SK-N-DZ (cell line): ENCODE results near the gene IFI6. TPM values are rescaled to one million over a fixed set of nuclear protein-coding genes. Genes with fewer than 3 reads are reported as not detected.
A peak's percentile ranks its signal among the peaks of the same experiment; 100 is the strongest.
"Not testable (repeated sequence)": the region's sequence is repeated elsewhere in the genome, so short reads cannot be mapped to it uniquely, and the experiment has no call there.

ENCODE experiments used
- DNase-seq: peaks from one replicate; pipeline ENCODE4 v3.0.0-alpha.2; 2015; ENCODE audit warnings: low spot score
- polyA plus RNA-seq, 2 experiments: library from polyadenylated mRNA; depleted of rRNA; stranded (reverse); fragments of >200 nt; gene quantifications; 2 replicates each; pipeline ENCODE4 v1.2.3, GENCODE V29; 2014

The IFI6 gene, protein sequence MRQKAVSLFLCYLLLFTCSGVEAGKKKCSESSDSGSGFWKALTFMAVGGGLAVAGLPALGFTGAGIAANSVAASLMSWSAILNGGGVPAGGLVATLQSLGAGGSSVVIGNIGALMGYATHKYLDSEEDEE
- 1.6 and 4.4 TPM in 2 replicates for polyA plus RNA-seq (2014; cell fraction: cytosol; rRNA removed)
- polyA plus RNA-seq (2014; cell fraction: nucleus; rRNA removed) = 0.45 TPM in 1 of 2 replicates, not detected in the other

DNA sequence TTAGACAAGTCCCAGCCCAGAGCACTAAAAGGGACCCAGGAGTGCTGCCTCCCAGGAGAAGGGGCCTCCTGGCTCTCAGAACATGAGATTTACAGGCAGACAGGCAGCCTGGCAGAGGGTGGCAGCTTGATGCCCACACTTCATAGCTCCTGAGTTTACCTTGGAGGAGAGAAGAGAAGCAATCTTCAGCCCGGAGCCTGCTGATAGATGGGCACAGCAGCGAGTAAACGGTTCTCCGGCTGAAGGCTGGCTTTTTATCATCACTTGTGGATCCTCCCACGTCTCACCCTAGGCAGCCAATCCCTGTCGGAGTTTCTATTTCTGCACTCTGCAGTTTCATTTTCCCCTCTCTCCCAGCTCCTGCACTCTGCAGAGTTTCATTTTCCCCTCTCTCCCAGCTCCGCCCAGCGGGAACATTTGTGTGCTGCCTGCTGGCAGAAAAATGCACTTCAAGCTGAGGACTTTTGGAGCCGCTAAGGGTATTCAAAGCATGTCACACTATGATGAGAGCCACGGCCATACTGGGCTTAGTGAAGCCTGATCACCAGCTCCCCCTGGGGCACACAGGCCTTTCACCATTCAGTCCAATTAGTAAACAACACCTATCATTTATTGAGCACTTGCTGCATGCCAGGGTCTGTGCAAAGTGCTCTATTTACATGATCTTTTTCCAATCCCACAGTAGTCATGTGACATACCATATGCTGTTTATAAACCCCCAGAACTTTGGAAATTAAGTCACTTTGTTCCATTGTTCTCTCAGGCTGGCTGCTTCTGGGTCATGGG is at the start of gene IFI6:
Gene IFI6, minus strand, starts transcription at position 229 of the 786 bp plus-strand sequence. CDS start 2,878 bp downstream, outside the sequence.
- peak; percentile 85 for DNase-seq

DNA sequence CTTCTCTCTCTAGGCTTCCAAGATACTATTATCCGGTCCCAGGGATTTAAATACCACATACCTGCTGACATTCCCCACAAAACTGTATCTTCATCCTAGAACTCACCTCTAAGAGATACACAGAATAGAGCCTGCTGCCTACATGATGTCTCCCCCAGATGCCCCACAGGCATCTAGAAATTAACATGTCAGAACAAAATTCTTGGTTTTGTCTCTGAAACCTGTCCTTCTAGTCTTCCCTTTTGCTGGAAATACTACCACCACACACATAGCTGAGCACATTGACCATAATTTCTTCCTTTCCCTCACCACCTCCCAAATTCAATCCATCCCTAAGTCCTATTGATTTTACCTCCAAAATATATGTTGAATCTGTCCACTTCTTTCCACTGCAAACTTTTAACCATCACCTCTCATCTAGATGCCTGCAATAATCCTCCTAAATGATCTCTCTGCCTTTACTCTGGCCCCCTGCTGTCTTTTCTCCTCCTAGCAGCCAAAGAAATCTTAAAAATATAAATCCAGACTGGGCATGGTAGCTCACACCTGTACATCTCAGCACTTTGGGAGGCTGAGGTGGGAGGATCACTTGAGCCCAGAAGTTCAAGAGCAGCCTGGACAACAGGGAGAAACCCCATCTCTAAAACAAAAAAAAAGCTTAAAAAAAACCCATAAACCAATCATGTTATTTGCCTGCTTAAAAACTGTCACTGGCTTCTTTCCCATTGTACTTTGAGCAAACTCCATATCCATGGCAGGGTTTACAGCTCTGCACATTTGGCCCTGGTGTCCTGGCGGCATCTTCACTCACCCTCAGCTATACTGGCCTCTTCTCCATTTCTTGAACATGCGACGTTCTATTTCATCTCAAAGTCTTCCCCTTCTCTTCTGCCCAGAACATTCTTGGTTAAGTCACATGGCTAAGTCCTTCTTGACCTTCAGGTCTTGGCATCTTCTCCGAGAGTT is 47.6 kb upstream of the IFI6 start:
- no peak for DNase-seq

DNA sequence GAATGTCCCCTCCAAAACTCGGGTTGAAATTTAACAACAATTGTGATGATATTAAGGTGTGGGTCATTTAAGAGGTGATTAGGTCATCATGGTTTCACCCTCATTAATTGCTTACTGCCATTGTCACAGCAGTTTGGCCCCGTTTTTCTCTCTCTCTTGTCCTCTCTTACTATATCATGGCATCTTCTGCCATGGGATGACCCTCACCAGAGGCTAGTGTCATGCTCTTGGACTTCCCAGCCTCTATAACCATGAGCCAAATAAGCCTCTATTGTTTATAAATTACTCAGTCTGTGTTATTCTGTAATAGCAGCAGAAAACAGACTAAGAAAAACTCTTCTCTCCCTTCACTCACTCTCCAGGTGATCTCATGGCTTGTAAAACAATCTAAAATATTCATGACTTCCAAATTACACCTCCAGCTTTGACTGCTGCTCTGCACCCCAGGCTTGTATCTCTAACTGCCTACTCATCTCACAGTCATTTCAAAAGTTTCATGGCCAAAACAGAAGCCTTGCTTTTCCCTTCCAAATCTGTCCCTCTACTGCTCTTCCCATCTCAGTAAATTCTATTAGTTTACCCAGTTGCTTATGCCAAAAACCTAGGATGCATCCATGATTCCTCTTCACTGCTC is 44.4 kb upstream of the IFI6 start:
- DNase-seq = no peak

DNA sequence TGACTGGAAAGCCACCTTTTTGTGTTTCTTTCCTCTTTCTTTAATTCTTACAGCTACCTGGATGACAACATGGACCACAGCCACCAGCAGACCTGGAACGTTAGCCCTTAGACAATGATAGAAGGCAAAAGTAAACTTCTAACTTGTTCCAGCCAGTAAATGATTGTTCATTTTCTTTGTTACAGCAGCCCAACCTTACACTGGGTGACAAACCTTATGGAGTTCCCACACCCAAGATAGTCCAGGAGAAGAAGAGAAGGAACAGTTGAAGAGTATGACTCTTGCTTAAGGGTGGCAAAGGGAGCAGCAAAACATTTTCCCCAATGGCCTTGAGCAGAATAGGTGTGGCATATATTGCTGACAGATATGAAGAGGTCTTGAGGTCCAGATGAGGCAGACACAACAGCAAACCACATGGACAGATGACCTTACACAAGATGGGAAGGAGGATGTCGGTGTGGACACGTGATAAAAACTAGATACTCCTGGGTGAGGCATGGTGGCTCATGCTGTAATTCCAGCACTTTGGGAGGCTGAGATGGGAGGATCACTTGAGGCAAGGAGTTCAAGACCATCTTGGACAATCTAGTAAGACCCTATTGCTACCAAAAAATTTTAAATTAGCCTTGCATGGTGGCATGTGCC is 42.0 kb upstream of the IFI6 start:
- no peak for DNase-seq

DNA sequence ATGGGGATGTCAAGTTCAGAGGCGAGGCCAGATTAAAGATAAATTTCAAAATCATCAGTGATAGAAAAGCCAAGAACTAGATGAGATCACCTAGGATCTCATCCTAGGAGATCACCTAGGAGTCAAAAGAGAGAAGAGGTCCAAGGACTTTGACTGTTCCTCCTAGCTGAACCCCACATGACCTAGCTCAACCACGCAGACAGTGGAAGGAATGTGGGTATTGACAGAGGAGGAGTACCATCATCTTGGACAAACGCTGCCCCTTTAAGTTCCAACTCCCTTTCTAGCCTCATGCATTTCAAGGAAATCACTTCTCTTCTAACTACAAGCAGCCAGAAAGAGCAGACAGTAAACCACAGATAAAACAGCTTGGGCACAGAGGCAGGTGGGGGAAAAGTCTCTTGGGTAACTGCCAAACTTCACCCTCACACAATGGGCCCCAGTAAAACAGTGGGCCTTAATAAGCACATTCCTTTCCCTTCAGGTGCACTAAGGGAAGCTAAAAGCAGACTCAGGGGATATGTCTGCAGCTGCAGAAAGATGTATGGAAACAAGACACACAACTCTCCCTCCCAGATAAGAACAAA is 41.2 kb upstream of the IFI6 start:
- DNase-seq = no peak

DNA sequence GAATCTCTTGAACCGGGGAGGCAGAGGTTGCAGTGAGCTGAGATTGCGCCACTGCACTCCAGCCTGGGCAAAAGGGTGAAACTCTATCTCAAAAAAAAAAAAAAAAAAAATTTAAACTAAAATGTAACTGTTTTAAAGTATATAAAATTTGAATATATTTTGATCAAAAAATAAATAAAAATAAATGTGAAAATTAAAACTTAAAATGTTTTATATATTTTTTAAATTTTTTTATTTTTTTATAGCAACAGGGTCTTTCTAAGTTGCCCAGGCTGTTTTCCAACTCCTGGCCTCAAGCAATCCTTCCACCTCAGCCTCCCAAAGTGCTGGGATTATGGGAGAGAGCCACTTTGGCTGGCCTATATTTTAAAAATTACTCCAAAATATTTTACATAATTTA is 38.6 kb upstream of the IFI6 start:
- DNase-seq = no peak

DNA sequence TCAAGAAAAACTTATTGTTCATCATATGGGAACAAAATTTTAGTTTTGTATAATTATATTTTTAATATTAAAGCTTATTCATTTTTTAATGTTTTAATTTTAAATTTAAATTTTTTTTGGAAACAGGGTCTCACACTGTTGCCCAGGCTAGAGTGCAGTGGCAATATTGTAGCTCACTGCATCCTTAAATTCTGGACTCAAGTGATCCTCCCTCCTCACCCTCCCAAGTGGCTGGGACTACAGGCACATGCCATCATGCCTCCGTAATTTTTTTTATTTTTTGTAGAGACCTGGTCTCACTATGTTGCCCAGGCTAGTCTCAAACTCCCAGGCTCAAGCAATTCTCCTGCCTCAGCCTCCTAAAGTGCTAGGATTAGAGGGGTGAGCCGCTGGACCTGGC is 33.6 kb upstream of the IFI6 start:
- no peak for DNase-seq

DNA sequence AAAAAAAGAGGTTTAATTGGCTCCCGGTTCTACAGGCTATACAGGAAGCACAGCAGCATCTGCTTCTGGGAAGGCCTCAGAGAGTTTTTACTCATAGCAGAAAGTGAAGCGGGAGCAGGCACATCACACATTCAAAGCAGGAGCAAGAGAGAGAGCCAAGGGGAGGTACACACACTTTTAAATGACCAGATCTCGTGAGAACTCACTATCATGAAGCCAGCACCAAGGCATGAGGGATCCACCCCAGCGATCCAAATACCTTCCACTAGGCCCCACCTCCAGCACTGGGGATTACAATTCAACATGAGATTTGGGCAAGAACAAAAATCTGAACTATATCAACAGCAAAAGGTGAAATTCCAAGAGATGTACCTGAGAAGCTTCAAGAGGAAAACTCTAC is 33.0 kb upstream of the IFI6 start:
- no peak for DNase-seq

DNA sequence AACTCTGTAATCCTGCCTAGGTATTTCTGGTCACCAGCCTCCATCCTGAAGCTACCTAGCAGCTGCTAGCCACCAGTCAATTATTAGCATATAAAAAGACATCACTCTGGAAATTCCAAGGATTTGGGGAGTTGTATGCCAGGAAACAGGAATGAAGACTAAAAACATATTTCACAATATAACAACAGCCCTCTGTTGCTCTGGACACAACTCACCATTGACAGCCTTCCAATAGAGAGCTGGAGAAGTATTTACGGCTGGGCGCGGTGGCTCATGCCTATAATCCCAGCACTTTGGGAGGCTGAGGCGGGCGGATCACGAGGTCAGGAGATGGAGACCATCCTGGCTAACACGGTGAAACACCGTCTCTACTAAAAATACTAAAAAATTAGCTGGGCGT is 24.8 kb upstream of the IFI6 start:
- not testable (repeated sequence) for DNase-seq

DNA sequence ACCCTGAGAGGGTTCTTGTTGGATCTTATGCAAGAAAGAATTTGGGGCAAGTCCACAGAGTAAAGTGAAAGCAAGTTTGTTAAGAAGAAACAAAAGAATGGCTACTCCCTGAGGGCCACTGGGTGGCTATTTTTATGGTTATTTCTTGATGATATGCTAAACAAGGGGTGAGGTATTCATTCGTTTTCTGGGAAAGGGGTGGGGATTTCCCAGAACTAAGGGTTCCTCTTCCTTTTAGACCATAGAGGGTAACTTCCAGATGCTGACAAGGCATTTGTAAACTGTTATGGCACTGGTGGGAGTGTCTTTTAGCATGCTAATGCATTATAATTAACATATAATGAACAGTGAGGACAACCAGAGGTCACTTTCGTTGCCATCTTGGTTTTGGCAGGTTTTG is 18.2 kb upstream of the IFI6 start:
- DNase-seq = no peak

DNA sequence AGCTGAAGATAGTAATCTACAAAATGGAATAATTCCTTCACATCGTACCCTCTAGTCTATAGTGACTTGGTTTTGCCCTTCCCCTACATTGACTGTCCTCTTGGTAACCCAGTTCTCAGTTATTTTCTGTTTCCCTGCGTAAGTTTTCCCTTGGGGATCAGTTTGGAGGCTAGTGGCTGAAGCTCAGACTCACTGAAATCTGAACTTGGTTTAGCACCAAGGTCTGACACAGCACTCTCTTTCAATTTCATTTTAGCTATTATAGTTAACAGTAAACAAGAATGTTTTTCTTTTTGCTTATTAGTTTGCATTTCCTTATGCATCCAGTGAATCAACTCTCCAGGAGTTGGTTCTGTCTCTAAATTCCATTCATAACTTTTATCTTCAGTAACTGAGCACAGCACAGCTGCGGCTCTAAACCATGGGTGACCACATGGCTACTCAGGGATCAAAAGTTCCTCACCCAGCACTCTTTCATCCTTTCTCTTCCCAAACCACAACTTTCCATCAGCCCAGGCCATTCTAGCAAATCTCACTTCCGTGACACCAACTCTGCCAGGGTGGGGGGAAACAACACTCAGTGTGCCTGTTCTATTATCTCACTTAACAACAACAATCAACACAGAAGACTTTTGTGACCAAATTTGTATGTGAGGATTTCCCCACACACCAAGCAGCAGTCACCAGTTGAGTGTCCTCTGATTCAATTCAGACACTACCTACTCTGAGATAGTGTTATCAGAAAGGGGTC is 17.6 kb upstream of the IFI6 start:
- no peak for DNase-seq

DNA sequence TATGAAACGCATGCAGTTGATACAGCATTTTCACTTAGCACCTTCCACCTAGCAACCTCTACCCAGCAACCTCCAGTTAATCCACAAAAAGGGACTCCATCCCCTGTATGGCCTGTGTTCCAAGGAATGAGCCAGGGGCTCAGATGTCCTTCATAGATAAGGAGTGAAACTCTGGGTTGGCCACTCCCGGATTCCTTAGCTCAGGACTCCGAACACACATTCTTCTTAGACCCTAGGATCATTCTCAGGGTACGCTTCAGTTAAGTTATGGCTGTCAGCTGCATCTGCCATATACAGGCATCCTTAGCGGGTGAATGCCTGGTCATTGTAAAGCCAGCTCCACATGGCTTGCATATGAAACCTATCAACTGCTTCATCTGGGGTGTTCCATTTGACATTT is 15.9 kb upstream of the IFI6 start:
- no peak for DNase-seq

DNA sequence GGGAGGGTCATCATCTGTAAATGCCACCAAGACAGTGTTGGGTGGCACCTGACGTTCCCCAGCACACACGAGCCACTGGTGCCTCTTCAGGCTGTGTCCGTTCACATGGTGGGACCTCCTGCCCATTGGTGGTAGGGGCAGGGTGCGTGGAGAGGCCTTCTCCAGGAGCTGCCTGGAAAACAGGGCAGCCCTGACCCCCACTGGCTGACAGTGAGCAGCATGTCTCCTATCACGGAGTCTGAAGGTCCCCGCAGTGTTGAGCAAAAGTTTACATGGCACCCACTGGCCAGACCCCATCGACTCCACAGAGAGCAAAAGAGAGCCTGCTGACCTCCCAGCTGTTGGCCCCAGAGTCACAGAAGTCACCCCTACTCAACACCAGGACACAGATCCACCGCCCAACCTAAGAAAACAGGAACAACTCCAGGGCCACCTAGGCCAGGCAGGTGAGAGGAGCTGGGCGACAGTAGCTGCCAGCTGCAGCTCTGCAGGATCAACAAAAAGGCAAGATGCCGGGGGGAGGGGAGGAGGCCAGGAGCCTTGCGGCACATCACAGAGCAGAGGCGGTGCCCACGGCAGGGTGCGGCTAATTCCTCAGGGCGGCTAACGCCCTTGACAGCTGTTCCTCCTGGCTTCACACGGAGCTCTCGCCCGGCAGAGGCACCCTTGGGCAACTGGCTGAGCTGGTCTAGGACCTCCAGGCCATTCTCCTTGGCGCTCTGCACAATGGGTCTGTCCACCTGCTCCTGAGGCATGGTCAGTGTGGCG is 14.4 kb upstream of the IFI6 start:
- no peak for DNase-seq

DNA sequence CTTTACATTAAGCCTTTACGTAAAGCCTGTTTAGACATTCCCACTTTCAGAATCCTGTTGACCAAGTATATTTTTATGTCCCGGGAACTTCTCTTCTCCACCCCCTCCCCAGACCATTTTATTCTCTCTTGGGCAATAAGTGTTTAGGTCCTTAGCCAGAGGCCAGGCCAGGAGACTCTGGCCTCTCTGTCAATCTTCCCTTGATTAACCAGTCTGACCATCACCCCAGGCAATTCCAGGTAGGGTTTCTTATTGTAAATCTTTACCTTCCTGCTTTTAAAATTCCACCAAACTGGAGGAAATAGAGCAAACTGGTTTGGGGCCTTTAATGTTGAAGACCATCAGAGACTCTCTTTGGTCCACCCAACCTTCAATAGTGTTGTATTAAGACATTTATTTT is 12.2 kb upstream of the IFI6 start:
- DNase-seq = no peak

DNA sequence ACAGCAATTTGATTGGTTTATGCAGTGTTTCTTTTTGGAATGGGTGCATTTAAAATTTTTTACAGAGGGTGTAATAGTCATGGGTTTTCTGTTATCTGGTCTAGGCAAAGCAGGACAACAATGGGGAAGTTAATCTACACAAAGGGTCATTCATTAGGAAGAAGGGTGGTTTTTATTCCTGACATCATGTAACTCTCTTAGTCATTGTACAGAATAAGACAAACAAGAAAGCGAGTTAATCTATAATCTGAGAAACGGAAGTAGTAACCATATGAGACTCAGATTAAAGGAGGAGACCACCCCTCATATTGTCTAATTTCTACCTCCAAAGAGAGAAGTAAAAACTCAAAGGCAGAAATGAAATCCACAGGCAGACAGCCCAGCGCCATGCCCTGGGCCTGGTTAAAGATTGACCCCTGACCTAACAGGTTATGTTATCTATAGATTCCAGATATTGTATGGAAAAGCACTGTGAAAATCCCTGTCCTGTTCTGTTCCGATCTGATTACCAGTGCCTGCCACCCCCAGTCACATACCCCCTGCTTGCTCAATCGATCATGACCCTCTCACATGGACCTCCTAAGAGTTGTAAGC is 10.5 kb upstream of the IFI6 start:
- no peak for DNase-seq

DNA sequence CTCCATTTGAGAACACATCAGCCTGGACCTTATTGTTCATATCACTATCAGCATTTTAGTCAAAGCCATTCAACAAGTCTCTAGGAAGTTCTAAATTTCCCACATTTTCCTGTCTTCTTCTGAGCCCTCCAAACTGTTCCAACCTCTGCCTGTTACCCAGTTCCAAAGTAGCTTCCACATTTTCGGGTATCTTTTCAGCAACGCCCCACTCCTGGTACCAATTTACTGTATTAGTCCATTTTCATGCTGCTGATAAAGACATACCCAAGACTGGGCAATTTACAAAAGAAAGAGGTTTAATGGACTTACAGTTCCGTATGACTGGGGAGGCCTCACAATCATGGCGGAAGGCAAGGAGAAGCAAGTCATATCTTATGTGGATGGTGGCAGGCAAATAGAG is 9.6 kb upstream of the IFI6 start:
- not testable (repeated sequence) for DNase-seq

DNA sequence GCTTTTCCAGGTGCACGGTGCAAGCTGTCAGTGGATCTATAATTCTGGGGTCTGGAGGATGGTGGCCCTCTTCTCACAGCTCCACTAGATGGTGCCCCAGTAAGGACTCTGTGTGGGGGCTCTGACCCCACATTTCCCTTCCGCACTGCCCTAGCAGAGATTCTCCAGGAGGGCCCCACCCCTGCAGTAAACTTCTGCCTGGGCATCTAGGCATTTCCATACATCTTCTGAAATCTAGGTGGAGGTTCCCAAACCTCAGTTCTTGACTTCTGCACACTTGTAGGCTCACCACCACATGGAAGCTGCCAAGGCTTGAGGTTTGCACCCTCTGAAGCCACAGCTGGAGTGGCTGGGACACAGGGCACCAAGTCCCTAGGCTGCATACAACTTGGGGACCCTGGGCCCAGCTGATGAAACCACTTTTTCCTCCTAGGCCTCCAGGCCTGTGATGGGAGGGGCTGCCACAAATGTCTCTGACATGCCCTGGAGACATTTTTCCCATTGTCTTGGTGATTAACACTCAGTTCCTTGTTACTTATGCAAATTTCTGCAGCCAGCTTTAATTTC is 8.3 kb upstream of the IFI6 start:
- DNase-seq = not testable (repeated sequence)

DNA sequence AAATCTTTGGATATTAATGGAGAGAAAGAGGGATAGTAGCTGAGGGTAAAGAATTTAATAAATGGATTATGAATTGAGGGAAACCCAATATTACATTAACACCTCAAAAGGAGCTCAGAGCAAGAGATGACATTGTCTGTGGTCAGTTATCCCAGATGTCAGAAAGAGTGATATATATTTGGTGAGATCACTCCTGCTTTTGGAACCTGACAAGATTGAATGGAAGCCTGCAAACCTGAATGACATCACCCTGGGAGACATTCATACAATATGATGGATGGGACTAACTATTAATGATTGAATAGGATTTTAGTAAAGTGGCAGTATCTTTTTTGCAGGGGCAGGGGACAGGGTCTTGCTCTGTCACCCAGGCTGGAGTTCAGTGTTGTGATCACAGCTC is 6.8 kb upstream of the IFI6 start:
- no peak for DNase-seq
